Spleen (tissue), 7 donors: Measurements from ENCODE around the gene DISC1.

ENCODE experiments used
- POLR2A ChIP-seq, 3 donors: fragments of 450-650 bp; IDR thresholded peaks; one replicate each; pipeline ENCODE4 v1.5.1; 2017; ENCODE audit warnings: antibody characterized with exemption in 3 of 3, mild to moderate bottlenecking in 1 of 3
- TF ChIP-seq, protein P1 (sequence below), 11 experiments: fragments of 200-600 bp in 7 of 11; fragments of 450-650 bp in 4 of 11; sonication (generic) in 4 of 11; IDR thresholded peaks in 8 of 11; conservative IDR thresholded peaks in 3 of 11; 1 replicate in 7 of 11; 2 replicates in 4 of 11; pipeline versions ENCODE4 v1.4.0 to v1.8.0; 2016 to 2021; ENCODE audit warnings: antibody characterized with exemption in 11 of 11, inconsistent platforms in 4 of 11, mild to moderate bottlenecking in 1 of 11
- donor health status: DM: no; HTN: no; CAD: no; lungs with moderate emphysema.
- donor health status: DM: no; HTN: no; CAD: no.
- donor health status: DM: no; HTN: no; CAD: no.

GRCh38 chr1:231883382-231883781, 256.8 kb downstream of the DISC1 start:
- TF ChIP-seq, protein P1, sequence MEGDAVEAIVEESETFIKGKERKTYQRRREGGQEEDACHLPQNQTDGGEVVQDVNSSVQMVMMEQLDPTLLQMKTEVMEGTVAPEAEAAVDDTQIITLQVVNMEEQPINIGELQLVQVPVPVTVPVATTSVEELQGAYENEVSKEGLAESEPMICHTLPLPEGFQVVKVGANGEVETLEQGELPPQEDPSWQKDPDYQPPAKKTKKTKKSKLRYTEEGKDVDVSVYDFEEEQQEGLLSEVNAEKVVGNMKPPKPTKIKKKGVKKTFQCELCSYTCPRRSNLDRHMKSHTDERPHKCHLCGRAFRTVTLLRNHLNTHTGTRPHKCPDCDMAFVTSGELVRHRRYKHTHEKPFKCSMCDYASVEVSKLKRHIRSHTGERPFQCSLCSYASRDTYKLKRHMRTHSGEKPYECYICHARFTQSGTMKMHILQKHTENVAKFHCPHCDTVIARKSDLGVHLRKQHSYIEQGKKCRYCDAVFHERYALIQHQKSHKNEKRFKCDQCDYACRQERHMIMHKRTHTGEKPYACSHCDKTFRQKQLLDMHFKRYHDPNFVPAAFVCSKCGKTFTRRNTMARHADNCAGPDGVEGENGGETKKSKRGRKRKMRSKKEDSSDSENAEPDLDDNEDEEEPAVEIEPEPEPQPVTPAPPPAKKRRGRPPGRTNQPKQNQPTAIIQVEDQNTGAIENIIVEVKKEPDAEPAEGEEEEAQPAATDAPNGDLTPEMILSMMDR (IDR thresholded peaks at IDR 0.05 in 8 of 11, conservative IDR thresholded peaks at IDR 0.05 in 3 of 11) = no peak
- no peak for TF ChIP-seq POLR2A (IDR thresholded peaks at IDR 0.05)
